Measurements from ENCODE around the gene GPRC5B. TPM values are rescaled to one million over a fixed set of nuclear protein-coding genes. Genes with fewer than 3 reads are reported as not detected.

The GPRC5B gene
- total and polyA plus RNA-seq, 3 donors from 2014 or later = 144 to 303 (median 195) TPM

DNA sequence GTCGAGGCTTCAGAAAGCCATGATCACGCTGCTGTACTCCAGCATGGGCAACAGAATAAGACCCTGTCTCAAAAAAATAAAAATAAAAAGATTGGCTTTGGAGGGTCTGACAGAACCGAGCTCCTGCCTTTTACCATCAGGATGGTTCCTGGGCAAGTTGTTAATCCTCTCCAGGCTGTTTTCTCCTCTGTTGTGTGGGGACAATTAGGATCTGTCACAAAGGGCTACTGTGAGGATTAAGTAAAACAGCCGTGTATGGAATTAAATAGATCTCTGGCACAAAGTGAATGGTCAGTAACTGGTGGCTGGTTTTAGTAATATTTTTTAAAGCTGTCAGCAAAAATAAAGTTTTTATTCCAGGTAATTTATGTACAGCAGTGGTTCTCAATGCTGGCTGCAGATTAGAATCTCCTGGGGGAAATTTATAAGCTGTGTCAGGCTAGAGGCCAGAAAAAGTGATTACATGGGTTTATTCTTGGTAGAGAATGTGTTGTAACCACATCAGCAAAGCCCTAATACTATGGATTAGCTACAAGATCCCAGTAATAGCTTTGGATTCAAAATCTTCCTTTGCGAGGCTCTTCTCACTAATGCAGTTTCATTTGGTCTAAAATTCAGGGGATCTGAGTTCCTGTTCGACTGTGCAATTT lies 47.2 kb downstream of the GPRC5B start:
- intact Hi-C loops (cut with DNase I; ENCODE audit: low total_unique reads) = no loop called here
- Histone ChIP-seq H3K27ac (no peak overlapping the region), H3K4me3 (no peak overlapping the region), H3K36me3 (ENCODE audit: low read depth, missing control alignments) (no peaks in the 10 kb centered on the region), H3K4me1 (no peaks in the 10 kb centered on the region), H3K27me3 (no peaks in the 10 kb centered on the region), H3K9me3 (no peaks in the 10 kb centered on the region)
- 87 to 88% methylated on average over 6 of the region's 6 CpGs for WGBS, 2 donors
- no peak for DNase-seq
- no peak for TF ChIP-seq POLR2A (IDR thresholded peaks at IDR 0.05)

DNA sequence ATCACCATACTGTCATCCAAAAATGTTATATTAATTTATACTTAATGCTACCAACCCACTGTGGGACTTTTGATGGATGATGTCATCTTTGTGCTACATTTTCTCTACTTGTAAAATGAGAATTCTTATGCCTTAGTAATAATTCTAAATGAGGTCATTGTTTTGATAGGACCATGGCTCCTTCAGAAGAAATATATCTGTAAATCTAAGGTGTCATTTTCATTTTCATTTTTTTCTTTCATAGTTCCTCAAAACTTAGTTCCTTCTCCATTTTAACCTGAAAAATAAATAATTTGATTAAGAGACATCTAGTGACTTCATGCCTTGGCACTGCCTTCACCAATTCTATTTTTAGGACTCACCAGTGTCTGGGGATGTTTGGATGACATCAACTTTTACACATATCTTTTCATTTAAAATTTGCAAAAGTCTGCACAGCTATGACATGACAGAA lies 48.7 kb downstream of the GPRC5B start:
- no peak for DNase-seq
- H3K9me3 ChIP-seq = no peaks in the 10 kb centered on the region
- no peaks in the 10 kb centered on the region for H3K27me3 ChIP-seq
- TF ChIP-seq, protein P1, sequence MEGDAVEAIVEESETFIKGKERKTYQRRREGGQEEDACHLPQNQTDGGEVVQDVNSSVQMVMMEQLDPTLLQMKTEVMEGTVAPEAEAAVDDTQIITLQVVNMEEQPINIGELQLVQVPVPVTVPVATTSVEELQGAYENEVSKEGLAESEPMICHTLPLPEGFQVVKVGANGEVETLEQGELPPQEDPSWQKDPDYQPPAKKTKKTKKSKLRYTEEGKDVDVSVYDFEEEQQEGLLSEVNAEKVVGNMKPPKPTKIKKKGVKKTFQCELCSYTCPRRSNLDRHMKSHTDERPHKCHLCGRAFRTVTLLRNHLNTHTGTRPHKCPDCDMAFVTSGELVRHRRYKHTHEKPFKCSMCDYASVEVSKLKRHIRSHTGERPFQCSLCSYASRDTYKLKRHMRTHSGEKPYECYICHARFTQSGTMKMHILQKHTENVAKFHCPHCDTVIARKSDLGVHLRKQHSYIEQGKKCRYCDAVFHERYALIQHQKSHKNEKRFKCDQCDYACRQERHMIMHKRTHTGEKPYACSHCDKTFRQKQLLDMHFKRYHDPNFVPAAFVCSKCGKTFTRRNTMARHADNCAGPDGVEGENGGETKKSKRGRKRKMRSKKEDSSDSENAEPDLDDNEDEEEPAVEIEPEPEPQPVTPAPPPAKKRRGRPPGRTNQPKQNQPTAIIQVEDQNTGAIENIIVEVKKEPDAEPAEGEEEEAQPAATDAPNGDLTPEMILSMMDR (IDR thresholded peaks at IDR 0.05) = no peak
- TF ChIP-seq POLR2A (IDR thresholded peaks at IDR 0.05) = no peak
- H3K36me3 ChIP-seq (ENCODE audit: low read depth, missing control alignments) = no peaks in the 10 kb centered on the region
- no peak overlapping the region for H3K4me3 ChIP-seq
- H3K4me1 ChIP-seq = no peaks in the 10 kb centered on the region
- H3K27ac ChIP-seq = no peak overlapping the region
- intact Hi-C loops (cut with DNase I; ENCODE audit: low total_unique reads) = no loop called here

DNA sequence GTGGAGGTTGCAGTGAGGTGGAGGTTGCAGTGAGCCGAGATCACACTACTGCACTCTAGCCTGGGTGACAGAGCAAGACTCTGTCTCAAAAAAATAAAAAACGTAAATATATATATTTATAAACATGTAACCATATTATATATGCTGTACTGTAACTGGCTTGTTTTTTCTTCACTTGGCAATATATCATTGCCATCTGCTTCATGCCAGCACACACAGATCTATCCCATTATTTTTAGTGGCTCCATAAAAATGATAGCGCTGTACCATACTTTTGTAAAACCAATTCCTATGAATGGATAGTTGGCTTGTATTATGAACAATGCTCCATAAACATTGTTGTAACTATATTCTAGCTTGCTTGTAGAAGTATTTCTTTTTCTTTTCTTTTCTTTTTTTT lies 49.5 kb downstream of the GPRC5B start:
- Histone ChIP-seq H3K36me3 (ENCODE audit: low read depth, missing control alignments) (no peaks in the 10 kb centered on the region), H3K27ac (no peak overlapping the region), H3K9me3 (no peaks in the 10 kb centered on the region), H3K4me3 (no peak overlapping the region), H3K27me3 (no peaks in the 10 kb centered on the region), H3K4me1 (no peaks in the 10 kb centered on the region)
- intact Hi-C loops (cut with DNase I; ENCODE audit: low total_unique reads) = no loop called here
- TF ChIP-seq, protein P1 (IDR thresholded peaks at IDR 0.05) = no peak
- TF ChIP-seq POLR2A (IDR thresholded peaks at IDR 0.05) = no peak
- DNase-seq = no peak
- 95 to 97% methylated on average over 3 of the region's 3 CpGs for WGBS, 2 donors

DNA sequence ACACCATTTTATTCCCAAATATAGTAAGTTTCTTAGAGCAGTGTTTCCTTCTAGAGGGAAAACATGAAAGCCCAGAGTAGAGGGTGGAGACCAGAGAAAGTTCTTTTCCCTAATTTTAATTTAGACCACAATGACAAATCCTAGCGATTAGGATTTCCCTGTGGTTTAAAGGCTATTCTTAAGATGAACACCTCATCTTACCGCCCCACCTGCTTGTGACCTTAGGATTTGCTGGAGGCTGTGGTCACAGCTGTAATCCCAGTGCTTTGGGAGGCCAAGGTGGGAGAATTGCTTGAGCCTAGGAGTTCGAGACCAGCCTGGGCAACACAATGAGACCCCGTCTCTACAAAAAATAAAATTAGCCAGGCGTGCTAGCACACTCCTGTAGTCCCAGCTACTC lies 51.1 kb downstream of the GPRC5B start:
- WGBS, 2 donors = 95 to 96% methylated on average over 5 of the region's 5 CpGs
- Histone ChIP-seq H3K9me3 (no peaks in the 10 kb centered on the region), H3K36me3 (ENCODE audit: low read depth, missing control alignments) (no peaks in the 10 kb centered on the region), H3K4me1 (no peaks in the 10 kb centered on the region), H3K27ac (no peak overlapping the region), H3K4me3 (no peak overlapping the region), H3K27me3 (no peaks in the 10 kb centered on the region)
- intact Hi-C loops (cut with DNase I; ENCODE audit: low total_unique reads) = no loop called here
- no peak for TF ChIP-seq POLR2A (IDR thresholded peaks at IDR 0.05)
- TF ChIP-seq, protein P1 (IDR thresholded peaks at IDR 0.05) = no peak
- no peak for DNase-seq

DNA sequence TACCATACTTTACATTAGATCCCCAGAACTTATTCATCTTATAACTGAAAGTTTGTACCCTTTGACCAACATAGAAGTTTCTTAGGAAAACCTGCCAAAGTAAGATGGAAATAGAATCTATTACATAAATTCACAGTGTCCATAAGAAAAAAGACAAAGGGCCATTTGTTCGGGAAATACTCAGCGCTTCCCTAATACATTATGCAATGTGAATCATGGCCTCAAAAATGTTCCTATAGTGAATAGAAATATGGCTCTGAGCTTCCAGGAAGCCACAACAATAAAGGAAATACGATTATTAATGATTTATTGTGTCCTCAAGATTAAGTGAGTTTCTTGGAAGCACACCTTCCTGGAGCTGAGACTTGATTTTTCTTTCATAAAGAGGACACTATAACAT lies 51.5 kb downstream of the GPRC5B start:
- no peak for DNase-seq
- TF ChIP-seq, protein P1 (IDR thresholded peaks at IDR 0.05) = no peak
- no peak for TF ChIP-seq POLR2A (IDR thresholded peaks at IDR 0.05)
- H3K9me3 ChIP-seq = no peaks in the 10 kb centered on the region
- no peaks in the 10 kb centered on the region for H3K36me3 ChIP-seq (ENCODE audit: low read depth, missing control alignments)
- no peak overlapping the region for H3K4me3 ChIP-seq
- no peaks in the 10 kb centered on the region for H3K4me1 ChIP-seq
- WGBS, 2 donors = 63 to 90% methylated on average over 3 of the region's 3 CpGs
- H3K27ac ChIP-seq = no peak overlapping the region
- no peaks in the 10 kb centered on the region for H3K27me3 ChIP-seq
- intact Hi-C loops (cut with DNase I; ENCODE audit: low total_unique reads) = no loop called here
